Measurements from ENCODE around the gene CBX4.

Gene CBX4

GRCh38 chr17:79799174-79799537, 40.1 kb downstream of the CBX4 start:
- no peak for DNase-seq

- DNase-seq, result peak; percentile 40
These were observed 40.7 kb downstream of the CBX4 start for GRCh38 chr17:79798299-79799173.

DNA sequence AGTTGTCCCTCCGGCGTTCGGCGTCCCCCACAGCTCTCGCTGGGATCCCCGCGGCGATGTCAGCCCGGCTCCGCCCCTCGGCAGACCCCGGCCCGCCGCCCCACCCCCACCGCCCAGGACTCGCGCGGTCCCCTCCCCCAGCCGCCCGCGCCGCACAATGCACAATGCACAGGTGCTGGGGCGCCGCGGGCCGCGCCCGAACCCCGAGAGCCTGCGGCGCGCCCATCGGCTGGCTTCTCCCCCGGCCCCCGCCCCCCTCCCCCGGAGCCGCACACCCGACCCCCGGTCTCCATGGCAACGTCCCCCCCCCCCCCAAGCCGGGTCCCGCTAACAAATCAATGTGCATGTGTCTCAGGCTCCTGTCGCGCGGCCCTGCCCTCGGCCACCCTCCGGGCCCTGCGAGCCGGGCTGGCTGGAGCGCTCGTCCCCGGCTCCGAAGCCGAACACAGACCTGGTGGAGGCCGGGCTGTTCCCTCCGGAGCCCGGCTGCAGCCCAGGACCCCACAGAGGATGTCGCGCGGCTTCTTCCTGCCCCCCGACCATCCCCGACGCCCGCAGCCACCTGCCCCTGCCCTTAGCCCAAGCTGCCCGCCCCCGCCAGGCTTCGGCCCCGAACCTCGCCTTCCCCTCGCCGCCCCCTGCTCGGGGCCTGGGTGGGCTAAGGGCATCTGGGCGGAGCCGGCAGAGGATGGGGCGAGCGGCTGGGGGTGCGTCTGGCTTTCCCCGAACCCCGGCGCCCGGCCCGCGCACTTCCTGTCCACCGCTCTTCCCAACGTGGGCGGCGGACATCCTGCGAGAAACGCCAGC, 41.5 kb downstream of the CBX4 start:
- DNase-seq, result peak; percentile 36

DNA sequence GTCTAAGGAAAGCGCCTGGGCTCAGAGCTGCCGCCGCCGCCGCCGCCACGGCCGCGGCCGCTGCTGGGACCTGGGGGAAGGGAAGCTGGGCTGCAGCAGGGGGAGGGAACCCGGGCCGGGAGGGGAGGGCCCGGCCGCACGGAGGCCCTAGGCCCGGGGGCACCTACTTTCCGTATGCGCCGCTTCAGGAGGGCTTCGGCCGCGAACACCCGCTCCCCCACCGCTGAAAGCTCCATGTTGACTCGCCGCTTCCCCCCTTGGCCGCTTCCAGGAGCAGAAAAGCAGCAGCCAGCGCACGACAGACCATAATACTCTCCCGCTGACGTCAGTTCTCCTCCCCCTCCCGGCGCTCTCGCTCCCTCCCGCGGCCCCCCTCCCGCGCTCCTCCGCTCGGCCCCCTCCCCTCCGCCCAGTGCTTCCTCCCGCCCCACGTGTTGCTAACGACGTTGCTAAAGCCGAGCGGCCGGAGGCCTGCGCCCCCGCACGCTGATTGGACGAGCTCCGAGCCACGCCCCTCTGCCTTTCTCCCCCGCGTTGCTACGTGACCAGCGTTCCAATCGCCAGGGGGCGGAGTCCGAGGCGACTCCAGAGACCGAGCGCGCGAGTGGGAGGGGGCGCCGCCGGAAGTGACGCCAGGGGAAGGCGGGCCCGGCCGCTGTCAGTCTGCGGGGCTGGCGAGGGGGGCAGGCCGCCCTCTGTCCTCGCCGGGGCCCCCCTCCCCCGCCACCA, 42.3 kb downstream of the CBX4 start, which contains the start of gene CBX8:
Gene CBX8, minus strand, starts transcription at position 315 of the 729 bp plus-strand sequence. Its CDS starts 79 bp downstream, at position 236.
- peak; percentile 97 for DNase-seq

DNA sequence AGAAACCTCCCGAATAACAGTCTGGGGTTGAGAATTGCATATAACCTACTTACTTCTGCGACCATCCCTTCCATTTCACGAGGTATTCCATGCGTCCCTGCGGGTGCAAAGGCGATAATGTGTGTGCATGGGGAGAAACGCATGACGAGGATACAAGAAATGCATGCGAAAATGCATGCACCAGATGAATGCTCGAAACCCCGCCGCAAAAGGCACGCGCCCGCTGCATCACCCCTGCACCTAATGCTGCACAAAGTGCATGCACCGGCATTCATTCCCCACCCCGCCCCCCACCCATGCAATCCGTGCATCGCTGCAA, 42.8 kb downstream of the CBX4 start:
- peak; percentile 34 for DNase-seq

GRCh38 chr17:79795795-79796443, 43.3 kb downstream of the CBX4 start:
- no peak for DNase-seq

DNA sequence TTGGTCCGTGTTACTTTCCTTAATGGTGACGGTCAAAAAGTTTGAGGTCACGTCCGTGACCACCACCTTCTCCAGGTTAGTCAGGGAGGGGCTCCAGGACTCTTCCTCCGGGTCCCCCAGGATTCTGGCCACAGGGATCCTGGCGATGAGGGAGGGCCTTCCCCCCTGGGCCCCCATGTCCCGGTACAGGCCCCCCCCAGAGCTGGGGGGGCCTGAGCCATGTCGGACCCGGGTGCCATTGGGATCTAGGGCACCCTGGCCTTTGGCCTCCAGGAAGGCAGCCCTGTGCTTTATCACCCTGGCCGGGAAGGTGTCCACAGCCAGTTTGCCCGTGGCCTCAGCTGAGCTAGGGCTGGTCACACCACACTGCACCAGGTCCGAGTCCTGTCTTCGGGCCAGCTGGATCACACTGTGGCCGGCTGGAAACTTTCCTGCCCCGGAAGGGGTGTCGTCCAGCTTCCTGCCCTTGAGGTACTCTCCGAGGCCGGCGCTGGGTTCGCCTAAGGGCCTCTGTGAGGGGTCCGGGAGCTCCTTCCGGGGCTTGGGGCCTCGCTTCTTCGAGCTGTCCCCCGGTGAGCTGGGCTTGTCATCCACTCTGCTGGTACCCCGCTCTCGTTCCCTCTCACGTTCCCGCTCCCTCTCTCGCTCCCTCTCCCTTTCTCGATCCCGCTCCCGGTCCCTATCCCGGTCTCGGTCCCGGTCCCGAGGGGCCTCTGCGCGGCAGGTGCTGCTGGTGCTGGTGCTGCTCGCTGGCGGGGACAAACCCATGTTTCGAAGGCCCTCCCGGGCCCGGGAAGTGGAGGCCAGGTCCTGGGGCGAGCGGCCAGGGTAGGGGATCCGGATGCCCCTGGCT, 44.4 kb downstream of the CBX4 start:
- DNase-seq, result no peak

GRCh38 chr17:79793924-79794304, 45.3 kb downstream of the CBX4 start:
- no peak for DNase-seq

DNA sequence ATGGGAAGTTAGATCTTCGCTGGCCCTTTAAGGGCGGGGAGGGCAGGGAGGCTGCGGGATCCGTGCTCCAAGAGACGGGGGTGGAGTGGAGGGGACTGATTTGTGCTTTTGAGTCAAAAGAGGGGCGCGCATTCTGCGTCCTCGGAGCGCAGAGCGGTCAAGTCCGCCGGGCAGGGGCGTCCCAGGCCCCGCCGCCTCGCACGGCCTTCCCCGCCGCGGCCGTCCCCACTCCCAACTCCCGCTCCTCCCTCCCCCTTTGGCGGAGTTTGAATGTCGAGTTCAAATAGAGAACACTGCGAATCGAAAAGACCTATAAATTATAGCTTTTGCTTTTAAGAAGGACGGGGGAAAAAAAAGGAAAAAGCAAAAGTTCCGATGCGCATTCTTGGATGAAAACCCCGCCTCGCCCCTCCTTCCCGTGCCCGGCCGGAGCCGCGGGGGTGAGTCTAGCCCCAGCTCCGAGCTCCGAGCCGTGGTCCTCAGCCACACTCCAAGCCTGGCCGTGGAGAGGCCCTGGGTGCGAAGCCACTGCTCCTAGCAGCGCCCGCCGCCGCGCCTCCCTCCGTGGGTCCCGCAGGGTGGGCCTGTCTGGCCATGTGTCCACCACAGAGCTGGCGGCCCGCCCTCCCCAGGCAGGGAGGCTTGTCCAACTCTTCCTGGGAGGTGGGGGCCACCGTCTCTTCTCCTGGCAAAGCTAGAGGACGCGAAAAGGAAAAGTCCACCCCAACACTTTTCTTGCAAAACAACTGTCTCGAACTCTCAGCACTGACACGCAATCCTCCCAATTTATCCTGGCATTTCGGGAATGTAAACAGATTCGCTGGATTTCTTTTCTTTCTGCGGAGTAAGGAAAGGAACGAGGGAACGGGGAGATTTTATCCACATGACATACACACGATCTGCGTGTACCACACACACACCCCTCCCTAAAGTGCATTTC, 46.0 kb downstream of the CBX4 start:
- no peak for DNase-seq

- no peak for DNase-seq
These were observed 46.8 kb downstream of the CBX4 start for GRCh38 chr17:79792341-79792871.

DNA sequence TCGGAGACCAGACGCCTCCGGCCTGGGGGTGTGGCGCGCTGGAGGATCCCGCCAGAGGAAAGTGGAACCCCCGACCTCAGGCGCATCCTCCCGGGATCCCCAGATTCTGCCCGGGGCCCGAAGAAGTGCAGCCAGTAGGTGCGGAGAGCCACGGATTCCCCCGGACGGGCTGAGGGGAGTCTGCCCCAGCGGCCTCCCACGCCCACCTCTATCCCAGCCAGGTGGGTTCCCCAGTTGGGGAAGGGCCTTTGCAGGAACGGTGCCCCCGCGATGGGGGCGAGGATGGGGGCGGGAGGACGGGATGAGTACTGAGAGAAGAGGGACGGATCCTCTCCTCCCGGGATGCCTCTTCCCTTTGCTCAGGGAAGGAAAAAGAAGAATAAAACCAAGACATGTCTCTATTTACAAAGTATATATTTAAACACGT, 47.5 kb downstream of the CBX4 start:
- DNase-seq, result no peak

- DNase-seq, result no peak
These were observed 48.2 kb downstream of the CBX4 start for GRCh38 chr17:79790805-79791734.

DNA sequence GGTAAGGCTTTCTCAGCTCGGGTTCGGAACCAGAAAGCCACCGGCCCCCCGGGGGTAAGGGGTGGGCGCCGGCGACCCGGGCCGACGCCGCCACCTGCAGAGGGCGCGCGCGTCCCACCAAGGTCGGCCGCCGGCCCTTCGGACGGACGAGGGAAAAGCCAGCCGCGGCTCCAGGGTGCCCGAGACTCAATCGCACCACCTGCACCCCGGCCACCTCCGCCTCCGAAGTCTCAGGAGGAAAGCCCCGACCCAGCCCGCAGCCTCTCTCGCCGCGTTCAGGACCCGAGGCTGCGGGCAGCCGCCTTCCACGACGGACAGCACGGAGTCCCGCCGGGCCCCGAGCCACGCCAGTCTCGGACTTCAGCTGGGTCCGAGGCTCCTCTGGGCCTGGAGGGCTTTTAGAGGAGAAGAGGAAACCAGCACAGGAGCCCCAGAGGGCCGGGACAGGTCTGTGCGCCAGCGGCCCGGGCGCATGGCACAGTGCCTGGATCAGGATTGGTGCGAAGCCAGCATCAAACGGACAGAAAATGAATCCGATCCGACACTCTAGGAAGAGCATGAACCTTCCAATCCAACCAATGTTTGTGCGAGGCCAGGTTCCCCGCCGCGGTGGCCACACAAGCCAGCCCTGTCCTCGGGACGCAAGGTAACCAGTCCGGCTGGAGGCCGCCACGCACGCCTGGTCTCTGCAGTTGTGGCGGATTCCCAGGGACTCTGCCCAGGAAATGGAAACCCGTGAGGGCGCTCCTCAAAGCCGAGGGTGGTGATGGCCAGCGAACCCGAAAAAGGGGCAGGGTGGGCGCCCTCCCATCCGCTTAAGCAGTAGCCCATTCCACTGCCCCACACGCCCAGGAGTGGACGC, 49.1 kb downstream of the CBX4 start:
- no peak for DNase-seq

DNA sequence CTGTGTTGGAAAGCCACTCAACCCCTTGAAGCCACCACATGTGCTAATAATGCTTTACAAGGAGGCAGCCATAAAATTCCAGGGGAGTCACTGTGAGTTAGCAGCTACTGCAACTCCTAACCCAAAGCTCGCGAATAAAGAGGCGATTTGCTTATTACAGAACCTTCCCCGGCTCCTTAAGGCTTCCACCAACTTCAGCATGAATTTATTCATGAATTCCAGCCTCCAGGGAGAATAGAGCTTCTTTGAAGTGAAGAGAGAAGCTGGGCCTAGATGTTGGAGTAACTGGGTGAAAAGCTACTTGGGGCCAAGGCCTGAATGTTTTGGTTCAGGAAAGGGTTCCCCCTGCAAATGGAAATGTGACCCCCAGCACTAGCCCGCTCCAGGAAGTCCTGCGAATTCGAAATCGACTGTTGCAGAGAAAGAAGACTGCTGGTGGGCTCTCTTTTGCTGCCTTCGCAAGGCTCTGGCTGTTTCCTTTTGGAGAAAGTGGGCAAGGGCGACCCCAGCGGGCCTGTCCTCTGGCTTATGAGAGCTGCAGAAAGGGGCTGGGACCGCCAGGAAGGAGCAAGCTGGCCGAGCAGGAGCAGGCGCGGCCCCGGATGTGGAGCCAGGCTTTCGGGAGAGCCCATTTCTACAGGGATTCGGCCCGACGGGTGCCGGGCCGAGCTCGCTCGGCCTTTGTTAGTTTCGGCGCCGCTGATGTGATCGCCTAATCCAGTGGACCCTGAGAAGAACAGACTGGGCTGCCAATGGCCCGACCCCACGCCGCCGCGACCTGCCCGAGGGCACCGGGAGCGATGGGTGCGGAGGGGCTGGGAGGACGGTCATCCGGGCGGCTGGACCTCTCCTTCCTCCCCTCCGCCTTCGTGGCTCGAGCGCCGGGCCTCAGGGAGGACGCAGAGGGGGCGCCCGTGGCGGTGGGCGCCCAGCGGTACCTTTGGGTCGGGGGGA, 50.0 kb downstream of the CBX4 start:
- no peak for DNase-seq

DNA sequence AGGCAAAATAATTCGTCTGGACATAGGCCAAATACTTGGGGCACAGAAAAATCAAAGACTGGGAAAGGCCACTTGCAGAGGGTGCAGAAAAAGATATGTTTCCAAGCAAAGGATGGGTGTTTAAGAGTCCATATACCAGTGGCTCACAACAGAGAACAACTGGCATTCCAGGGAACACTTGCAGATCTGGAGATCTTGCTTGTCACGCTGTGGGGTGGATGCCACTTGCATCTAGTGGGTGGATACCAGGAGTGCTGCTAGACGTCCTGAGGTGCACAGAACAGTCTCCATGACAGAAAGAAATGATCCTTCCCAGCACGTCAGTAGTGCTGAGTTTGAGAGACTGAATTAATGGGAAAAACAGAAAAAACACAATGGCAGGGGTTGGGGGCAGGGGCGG, 50.8 kb downstream of the CBX4 start:
- no peak for DNase-seq

- DNase-seq, result no peak
These were observed 52.2 kb downstream of the CBX4 start for GRCh38 chr17:79786930-79787643.
